GM19043 (cell line): ENCODE data around the gene RBL2.
"Not testable (repeated sequence)": the region's sequence is repeated elsewhere in the genome, so short reads cannot be mapped to it uniquely, and the experiment has no call there.

Experiments used
- ATAC-seq: cut with Tn5 transposase; IDR thresholded peaks from one replicate; pipeline ENCODE4 v1.9.1; 2021; ENCODE audit warnings: low read depth; ENCODE audit not compliant: unreplicated experiment

The RBL2 gene

DNA sequence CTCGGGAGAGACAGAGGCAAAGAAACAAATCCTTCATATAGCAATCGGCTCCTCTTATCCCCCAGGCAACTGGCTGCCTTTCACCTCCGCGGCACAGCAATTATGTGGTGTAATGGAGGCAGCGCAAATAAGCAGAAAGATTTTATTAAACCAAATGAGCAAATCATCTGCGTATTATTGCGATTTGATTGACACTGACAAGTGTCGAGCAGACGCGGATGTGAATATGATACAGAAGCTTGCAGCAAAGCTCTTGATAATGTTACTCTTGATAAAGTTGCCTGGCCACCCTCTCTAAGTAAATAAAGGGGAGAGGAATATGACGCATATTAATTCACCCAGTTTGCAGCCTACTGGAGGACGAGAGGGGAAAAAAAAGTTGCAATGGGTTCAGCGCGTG is 95.2 kb downstream of the RBL2 start:
- no peak for ATAC-seq

DNA sequence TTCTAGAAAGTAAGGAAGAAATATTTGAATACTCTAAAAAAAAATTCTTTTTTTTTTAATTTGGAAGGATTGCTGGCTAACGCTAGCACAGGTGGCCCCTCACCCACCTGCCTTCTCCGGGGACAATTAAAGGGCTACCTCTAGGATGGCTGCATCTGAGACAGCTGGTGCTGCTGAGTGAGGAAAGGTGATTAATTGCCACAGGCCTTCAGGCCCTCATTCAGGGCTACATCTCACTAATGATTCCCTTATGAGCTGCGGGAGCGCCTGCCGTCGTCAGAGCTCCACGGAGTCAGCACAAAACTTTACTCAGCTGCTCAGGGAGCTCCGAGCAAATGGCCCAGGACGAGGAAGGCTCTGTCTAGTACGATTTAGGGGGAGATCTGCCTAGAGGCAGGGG is 95.8 kb downstream of the RBL2 start:
- ATAC-seq, result no peak

DNA sequence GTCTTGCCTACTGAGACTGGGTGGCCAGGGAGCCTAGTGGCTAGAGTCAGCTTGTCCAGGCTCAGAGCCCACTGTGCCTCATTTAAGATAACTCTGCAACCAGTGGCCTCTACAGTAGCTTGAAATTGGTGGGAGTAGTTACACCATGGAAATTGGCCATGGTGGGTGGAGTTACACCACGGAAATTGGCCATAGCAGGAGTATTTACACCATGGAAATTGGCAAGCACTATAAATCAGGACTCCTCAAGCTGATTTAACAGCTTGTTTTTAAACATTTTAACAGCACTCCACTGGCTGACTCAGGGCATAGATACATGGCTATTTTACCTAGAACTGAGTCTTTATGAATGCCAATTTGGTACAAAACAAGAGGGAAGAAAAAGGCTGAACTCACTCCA is 96.5 kb downstream of the RBL2 start:
- ATAC-seq, result no peak

DNA sequence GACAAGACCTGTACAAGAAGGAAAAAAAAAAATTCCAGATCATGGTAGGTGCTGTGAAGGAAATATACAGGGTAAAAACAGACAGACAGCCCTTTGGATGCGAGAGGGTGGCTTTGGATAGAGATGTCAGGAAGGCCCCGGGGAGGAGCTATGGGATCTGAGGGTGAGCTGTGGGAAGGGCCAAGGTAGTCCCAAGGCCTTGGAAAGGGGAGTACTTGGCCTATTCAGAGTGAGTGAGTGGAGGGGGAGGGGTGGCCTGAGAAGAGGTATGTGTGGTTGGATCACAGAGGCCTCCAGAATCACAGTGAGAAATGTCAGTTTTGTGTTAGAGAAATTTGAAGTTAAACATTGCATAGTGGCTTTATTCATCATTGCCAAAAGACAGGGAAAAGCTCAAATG is 99.9 kb downstream of the RBL2 start:
- ATAC-seq, result no peak

DNA sequence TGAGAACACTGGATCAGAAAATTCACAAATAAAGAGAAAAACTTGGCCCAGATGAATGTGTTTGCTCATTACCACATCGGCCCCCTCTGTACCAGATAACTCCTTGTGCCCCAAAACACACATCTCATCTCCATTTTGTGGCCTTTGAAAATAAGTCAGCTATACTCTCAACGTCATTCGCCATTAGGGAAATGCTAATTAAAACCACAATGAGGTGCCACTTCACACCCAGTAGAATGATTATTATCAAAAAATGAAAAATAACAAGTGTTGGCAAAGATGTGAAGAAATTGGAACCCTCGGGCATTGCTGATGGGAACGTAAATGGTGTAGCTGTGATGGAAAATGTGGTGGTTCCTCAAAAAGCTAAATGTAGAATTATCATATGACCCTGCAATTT is 103.4 kb downstream of the RBL2 start:
- ATAC-seq, result no peak

DNA sequence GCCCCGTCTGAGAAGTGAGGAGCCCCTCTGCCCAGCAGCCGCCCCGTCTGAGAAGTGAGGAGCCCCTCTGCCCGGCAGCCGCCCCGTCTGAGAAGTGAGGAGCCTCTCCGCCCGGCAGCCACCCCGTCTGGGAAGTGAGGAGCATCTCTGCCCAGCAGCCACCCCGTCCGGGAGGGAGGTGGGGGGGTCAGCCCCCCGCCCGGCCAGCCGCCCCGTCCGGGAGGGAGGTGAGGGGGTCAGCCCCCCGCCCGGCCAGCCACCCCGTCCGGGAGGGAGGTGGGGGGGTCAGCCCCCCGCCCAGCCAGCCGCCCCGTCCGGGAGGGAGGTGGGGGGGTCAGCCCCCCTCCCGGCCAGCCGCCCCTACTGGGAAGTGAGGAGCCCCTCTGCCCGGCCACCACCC is 105.1 kb downstream of the RBL2 start:
- not testable (repeated sequence) for ATAC-seq

DNA sequence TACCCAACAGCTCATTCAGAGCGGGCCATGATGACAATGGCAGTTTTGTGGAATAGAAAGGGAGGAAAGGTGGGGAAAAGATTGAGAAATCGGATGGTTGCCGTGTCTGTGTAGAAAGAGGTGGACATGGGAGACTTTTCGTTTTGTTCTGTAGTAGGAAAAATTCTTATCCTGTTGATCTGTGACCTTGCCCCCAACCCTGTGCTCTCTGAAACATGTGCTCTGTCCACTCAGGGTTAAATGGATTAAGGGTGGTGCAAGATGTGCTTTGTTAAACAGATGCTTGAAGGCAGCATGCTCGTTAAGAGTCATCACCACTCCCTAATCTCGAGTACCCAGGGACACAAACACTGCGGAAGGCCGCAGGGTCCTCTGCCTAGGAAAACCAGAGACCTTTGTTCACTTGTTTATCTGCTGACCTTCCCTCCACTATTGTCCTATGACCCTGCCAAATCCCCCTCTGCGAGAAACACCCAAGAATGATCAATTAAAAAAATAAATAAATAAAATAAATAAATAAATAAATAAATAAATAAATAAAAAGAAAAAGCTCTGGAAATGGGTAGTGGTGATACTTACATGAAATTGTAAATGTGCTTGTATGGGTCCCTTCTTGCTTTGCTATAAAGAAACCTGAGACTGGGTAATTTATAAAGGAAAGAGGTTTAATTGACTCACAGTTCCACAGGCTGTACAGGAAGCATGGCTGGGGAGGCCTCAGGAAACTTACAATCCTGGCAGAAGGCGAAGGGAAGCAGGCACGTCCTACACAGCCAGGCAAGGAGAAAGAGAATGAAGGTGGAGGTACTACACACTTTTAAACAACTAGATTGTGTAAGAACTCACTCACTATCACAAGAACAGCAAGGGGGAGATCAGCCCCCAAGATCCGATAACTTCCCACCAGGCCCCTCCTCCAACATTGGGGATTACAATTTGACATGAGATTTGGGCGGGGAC is 105.8 kb downstream of the RBL2 start:
- ATAC-seq, result not testable (repeated sequence)
